GM12875 (cell line): ENCODE data around the gene CDKN3.
"Not testable (repeated sequence)": the region's sequence is repeated elsewhere in the genome, so short reads cannot be mapped to it uniquely, and the experiment has no call there.

ENCODE experiments used
- H3K4me3 ChIP-seq: one replicate; pipeline ENCODE4 v1.5.1; 2011; ENCODE audit warnings: low read depth, low read length, control low read depth
- TF ChIP-seq, protein P1 (sequence below): IDR thresholded peaks from 2 replicates; pipeline ENCODE4 v1.5.1; 2011; ENCODE audit warnings: low read depth, mild to moderate bottlenecking, control low read depth, inconsistent platforms, low read length, moderate library complexity, borderline replicate concordance; ENCODE audit not compliant: insufficient read depth

CDKN3 gene

DNA sequence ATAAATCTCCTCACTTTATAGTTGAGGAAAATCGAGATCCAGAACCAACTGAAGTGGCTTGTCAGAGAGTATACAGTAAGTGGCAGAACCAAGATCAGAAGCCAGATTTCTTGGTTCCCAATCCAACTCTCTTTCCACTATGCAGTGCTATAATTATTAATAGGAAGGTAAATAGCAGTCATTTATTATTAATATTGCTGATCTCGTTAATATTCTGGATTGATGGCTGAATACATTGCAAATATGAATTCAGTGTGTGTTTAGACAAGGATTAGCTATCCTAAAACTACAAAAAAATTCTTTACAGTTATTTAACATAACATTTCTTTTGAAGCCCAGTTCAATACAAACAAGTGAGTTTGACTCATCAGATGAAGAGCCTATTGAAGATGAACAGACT lies 2.8 kb downstream of the CDKN3 start:
- TF ChIP-seq, protein P1, sequence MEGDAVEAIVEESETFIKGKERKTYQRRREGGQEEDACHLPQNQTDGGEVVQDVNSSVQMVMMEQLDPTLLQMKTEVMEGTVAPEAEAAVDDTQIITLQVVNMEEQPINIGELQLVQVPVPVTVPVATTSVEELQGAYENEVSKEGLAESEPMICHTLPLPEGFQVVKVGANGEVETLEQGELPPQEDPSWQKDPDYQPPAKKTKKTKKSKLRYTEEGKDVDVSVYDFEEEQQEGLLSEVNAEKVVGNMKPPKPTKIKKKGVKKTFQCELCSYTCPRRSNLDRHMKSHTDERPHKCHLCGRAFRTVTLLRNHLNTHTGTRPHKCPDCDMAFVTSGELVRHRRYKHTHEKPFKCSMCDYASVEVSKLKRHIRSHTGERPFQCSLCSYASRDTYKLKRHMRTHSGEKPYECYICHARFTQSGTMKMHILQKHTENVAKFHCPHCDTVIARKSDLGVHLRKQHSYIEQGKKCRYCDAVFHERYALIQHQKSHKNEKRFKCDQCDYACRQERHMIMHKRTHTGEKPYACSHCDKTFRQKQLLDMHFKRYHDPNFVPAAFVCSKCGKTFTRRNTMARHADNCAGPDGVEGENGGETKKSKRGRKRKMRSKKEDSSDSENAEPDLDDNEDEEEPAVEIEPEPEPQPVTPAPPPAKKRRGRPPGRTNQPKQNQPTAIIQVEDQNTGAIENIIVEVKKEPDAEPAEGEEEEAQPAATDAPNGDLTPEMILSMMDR: no peak
- no peak overlapping the region for H3K4me3 ChIP-seq

GRCh38 chr14:54403401-54404005 lies 6.7 kb downstream of the CDKN3 start:
- H3K4me3 ChIP-seq: not testable (repeated sequence)

DNA sequence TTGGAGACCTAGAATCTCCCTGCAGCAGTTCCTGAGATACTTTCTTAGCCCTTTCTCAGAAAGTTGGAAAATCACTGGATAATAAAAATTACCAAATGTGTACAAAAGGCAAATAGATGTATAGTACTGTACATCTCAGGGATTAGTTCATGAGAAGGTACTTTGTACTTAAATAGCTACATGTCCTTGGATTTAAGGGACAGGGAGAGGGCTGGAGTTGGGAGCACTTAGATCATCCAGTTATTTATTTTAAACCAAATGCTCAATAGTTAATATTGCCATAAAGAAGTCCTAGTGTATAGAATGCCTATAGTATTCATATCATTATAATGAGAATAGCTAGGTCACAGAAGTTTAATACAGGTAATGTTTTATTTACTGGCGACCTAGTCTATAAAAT lies 13.4 kb downstream of the CDKN3 start:
- no peak overlapping the region for H3K4me3 ChIP-seq
- TF ChIP-seq, protein P1: no peak

GRCh38 chr14:54411371-54411770 lies 14.6 kb downstream of the CDKN3 start:
- H3K4me3 ChIP-seq: no peak overlapping the region
- TF ChIP-seq, protein P1: no peak

GRCh38 chr14:54420478-54421142 lies 23.8 kb downstream of the CDKN3 start:
- TF ChIP-seq, protein P1: peak; percentile 43; the same call in 1 of the 2 replicates
- H3K4me3 ChIP-seq: no peak overlapping the region

DNA sequence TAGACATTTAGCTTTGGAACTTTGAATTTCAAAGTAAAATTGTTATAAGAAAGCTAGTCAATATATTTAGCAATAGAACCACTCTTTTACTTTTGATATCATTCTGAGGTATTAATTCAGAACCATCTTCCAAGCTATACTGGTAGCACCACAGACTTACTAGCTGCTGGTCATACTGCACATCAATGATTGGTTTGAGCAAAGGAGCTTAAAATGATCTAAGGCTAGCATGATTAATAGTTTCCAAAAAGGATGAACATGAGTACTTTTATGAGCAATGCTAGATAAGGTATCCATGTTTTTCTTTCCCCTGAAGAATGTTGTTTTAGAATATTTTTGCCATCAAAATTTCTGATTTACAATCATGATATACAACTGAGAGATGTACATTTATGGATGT lies 27.2 kb downstream of the CDKN3 start:
- no peak overlapping the region for H3K4me3 ChIP-seq
- TF ChIP-seq, protein P1: no peak

- H3K4me3 ChIP-seq: no peak overlapping the region
- TF ChIP-seq, protein P1: no peak
Measured at GRCh38 chr14:54424479-54424901, 27.7 kb downstream of the CDKN3 start.
